Lower lobe of right lung (tissue), 2 donors: ENCODE results near the gene ARHGAP28. TPM values are rescaled to one million over a fixed set of nuclear protein-coding genes. Genes with fewer than 3 reads are reported as not detected.

Experiments used
- ATAC-seq, 2 donors: fragments of 200-7000 bp; cut with Tn5 transposase; one replicate each; pipeline ENCODE4 v1.9.1; 2020 to 2022; ENCODE audit warnings: mild to moderate bottlenecking in 2 of 2, moderate library complexity in 2 of 2
- DNase-seq: peaks from one replicate; pipeline ENCODE4 v3.0.0-alpha.2; 2020
- H3K27ac ChIP-seq: fragments of 200-600 bp; one replicate; pipeline ENCODE4 v1.8.0; 2022
- H3K27me3 ChIP-seq: fragments of 200-600 bp; one replicate; pipeline ENCODE4 v1.8.0; 2022; ENCODE audit warnings: low read depth
- H3K36me3 ChIP-seq: fragments of 200-600 bp; one replicate; pipeline ENCODE4 v1.8.0; 2022; ENCODE audit warnings: mild to moderate bottlenecking
- H3K4me1 ChIP-seq: fragments of 200-600 bp; one replicate; pipeline ENCODE4 v1.8.0; 2022
- H3K4me3 ChIP-seq: fragments of 200-600 bp; one replicate; pipeline ENCODE4 v1.8.0; 2022; ENCODE audit warnings: mild to moderate bottlenecking
- H3K9me3 ChIP-seq: fragments of 200-600 bp; one replicate; pipeline ENCODE4 v1.8.0; 2022
- CTCF ChIP-seq: fragments of 200-600 bp; IDR thresholded peaks from one replicate; pipeline ENCODE4 v1.8.0; 2022; ENCODE audit warnings: antibody characterized with exemption, mild to moderate bottlenecking
- intact Hi-C: fragments of 100-400 bp; cut with DNase I; formaldehyde crosslinking; loops from one replicate; pipeline ENCODE4 v1.11.0; 2022
- total RNA-seq: library from RNA; stranded (reverse); fragmentation: NEBNext Ultra II Directional; extraction: Animal tissue kit (Norgen Biotek cat#: 25700); gene quantifications from one replicate; pipeline ENCODE4 v1.2.1, GENCODE V29; 2021
- donor health status: DM: no; HTN: yes; CAD: no; lungs with severe emphysema.

Gene ARHGAP28
- total RNA-seq, 1 donor from 2014 or later = 13.1 TPM

GRCh38 chr18:6785411-6785810 lies 55.9 kb downstream of the ARHGAP28 start:
- H3K27ac ChIP-seq = no peak overlapping the region
- DNase-seq (no peak), ATAC-seq (no peak)
- H3K36me3 ChIP-seq = no peaks in the 10 kb centered on the region
- no peaks in the 10 kb centered on the region for H3K27me3 ChIP-seq
- no peak overlapping the region for H3K4me3 ChIP-seq
- no peak for TF ChIP-seq CTCF
- no peaks in the 10 kb centered on the region for H3K9me3 ChIP-seq
- intact Hi-C loops = no loop called here
- peaks cover 13% of the 10 kb centered on the region for H3K4me1 ChIP-seq

GRCh38 chr18:6792391-6792790 lies 62.9 kb downstream of the ARHGAP28 start:
- H3K4me3 ChIP-seq = no peak overlapping the region
- no peak for ATAC-seq
- intact Hi-C loops = no loop called here
- no peaks in the 10 kb centered on the region for H3K9me3 ChIP-seq
- no peak overlapping the region for H3K27ac ChIP-seq
- H3K36me3 ChIP-seq = no peaks in the 10 kb centered on the region
- no peak for DNase-seq
- H3K4me1 ChIP-seq = no peaks in the 10 kb centered on the region
- H3K27me3 ChIP-seq = no peaks in the 10 kb centered on the region
- no peak for TF ChIP-seq CTCF

- DNase-seq = no peak
- Histone ChIP-seq H3K4me3 (no peak overlapping the region), H3K4me1 (no peaks in the 10 kb centered on the region), H3K9me3 (no peaks in the 10 kb centered on the region), H3K27ac (no peak overlapping the region), H3K36me3 (no peaks in the 10 kb centered on the region), H3K27me3 (no peaks in the 10 kb centered on the region)
- intact Hi-C loops = no loop called here
- no peak for ATAC-seq
- no peak for TF ChIP-seq CTCF
Measured at GRCh38 chr18:6793455-6793854, 63.9 kb downstream of the ARHGAP28 start.

- Histone ChIP-seq H3K27ac (no peak overlapping the region), H3K27me3 (no peaks in the 10 kb centered on the region), H3K36me3 (no peaks in the 10 kb centered on the region), H3K4me3 (no peak overlapping the region), H3K4me1 (no peaks in the 10 kb centered on the region), H3K9me3 (no peaks in the 10 kb centered on the region)
- ATAC-seq = no peak
- no peak for TF ChIP-seq CTCF
- no peak for DNase-seq
- intact Hi-C loops = no loop called here
Measured at GRCh38 chr18:6793986-6794385, 64.5 kb downstream of the ARHGAP28 start.

- H3K27me3 ChIP-seq = no peaks in the 10 kb centered on the region
- intact Hi-C loops = no loop called here
- H3K36me3 ChIP-seq = no peaks in the 10 kb centered on the region
- H3K27ac ChIP-seq = no peak overlapping the region
- no peak overlapping the region for H3K4me3 ChIP-seq
- H3K9me3 ChIP-seq = no peaks in the 10 kb centered on the region
- H3K4me1 ChIP-seq = no peaks in the 10 kb centered on the region
- TF ChIP-seq CTCF = no peak
- DNase-seq = no peak
- ATAC-seq = peak in 1 of 2 donors; percentile 70
Measured at GRCh38 chr18:6795307-6795706, 65.8 kb downstream of the ARHGAP28 start.

GRCh38 chr18:6796511-6796910 lies 67.0 kb downstream of the ARHGAP28 start:
- Histone ChIP-seq H3K4me3 (no peak overlapping the region), H3K27ac (no peak overlapping the region), H3K4me1 (no peaks in the 10 kb centered on the region), H3K36me3 (no peaks in the 10 kb centered on the region), H3K9me3 (no peaks in the 10 kb centered on the region), H3K27me3 (no peaks in the 10 kb centered on the region)
- intact Hi-C loops = no loop called here
- no peak for TF ChIP-seq CTCF
- DNase-seq (no peak), ATAC-seq (no peak)
